HG02938 (cell line): ENCODE measurements around the gene NEBL.

Experiments
- ATAC-seq: cut with Tn5 transposase; IDR thresholded peaks from one replicate; pipeline ENCODE4 v1.9.1; 2021; ENCODE audit warnings: mild to moderate bottlenecking, moderate library complexity; ENCODE audit not compliant: unreplicated experiment

Gene NEBL

DNA sequence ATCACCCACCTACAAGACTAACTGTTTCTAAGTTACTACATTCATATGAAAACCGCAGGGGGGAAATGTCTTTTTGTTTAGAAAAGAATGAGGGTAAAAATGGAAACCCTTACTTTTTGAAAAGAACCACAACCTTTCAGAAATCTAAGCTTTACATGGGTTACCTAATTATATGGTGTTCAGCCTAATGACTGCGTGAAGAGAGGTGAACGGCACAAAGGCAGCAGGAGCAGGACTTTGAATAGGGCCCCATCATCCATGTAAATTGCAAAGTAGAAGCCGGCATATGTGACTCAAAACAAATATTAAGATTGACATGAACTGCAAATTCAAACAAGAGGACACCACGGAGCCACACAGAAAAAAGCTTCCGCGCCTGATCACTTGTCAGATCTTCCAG lies 25.1 kb downstream of the NEBL start:
- no peak for ATAC-seq

DNA sequence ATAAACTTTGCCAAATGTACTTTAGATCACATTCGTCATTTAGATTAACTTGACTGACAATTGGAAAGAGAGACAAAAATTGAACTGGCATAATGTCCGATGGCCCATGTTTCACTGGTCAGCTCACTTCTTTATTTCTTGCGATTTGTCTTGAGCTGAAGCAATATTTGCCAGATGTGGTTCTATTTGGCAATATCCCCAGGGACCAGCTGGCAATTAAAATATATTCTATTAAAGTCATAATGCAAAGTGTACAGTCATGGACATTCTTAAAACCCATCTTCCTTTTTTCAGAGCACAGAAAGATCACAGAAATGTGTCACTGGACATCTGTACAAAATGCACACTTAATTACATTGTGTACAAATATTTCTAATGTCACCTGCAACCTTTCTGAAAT lies 26.3 kb downstream of the NEBL start:
- no peak for ATAC-seq

DNA sequence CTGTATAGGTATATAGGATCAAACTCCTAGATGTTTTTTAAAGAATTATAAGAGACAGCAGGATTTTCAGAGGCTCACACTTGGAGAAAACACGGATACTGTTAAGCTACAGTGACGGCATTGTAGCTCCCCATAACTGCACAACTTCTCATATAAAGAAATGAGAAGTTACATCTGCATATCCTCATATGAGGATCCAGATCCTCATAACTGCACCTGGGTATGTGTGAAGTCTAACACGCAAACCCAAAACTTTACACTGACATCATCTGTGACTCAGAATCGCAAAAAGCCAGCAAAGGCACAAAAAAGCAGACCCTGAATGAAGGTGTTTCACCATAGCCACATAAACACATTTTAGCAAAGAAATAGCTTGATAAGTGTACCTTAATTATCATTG lies 34.1 kb downstream of the NEBL start:
- no peak for ATAC-seq

DNA sequence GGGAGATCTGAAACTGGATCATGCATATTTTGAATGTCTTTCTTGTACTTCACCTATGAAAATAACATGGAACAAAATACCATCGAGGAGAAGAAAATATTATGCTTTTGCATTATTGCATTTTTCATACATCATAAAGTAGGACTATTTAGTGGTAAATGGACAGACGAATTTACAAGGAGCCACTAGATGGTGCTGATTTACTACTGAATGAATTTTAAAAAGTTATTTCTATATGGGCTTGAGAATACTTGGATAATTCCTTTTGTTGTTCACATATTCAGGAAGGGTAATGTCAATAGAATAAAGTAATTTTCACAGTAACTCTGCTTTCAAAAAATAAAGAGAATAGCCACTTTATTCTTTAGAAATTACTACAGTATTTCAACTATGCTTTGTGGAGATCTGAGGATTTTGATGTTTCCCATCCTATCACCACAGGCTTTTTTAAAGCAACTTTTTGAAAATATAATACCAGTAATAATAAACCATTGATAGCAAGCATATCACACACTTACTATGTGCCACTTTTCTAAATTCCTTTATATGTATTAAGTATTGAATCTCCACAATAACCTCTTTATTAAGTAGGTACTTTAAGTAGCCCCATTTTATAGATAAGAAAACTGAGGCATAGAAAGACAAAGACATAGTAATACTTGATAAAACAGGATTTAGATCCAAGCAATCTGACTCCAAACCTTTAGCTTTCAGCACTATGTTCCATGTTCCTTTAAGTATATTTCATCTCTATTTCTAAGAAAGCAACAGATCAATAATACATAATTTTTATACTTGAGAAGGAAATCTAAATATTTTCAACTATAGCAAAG lies 38.6 kb downstream of the NEBL start:
- ATAC-seq, result peak; percentile 43

DNA sequence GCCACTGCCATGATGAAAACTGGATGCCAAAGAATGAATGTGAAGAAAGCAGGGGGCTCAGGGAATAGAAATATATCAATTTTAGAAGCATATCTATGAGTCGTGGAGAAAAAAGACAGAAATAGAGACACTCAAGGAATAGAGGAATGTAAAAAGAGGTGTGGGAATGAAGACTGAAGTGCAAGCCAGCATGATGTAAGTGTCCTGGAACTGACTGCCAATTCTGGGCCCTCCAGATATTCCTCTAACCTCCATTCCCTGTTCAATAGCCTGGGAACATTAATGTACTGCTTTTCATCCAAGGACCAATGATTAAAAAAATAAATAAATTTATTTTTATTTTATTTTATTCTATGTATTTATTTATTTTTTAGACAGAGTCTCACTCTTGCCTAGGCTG lies 40.6 kb downstream of the NEBL start:
- ATAC-seq, result no peak

DNA sequence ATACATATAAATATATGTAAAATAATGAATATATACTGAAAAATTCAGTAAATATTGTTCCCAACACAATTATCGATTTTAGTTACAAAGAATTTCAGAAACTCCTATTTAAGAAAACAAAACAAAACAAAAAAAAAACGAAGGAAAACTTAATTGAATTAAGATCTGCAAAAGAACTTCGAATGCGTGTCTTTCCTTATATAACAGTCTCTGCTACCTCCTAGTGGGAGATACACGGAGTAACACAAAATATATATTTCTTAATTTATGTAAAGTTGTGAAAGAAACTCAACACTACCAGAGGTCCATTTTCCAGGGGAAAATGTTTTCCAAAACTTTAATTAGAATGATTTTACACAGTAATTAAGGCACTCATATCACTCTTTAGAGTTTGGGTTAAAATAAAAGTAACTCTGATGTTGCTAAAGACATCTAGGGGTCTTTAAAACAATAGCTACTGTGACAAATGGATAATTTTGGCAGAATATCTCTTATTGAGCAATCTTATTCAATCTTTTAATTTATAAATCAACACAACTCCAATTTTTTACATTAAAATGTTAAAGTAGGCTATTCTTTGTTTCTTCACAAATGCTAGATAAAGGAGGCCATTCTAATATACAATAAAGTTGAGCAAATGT lies 41.6 kb downstream of the NEBL start:
- no peak for ATAC-seq

DNA sequence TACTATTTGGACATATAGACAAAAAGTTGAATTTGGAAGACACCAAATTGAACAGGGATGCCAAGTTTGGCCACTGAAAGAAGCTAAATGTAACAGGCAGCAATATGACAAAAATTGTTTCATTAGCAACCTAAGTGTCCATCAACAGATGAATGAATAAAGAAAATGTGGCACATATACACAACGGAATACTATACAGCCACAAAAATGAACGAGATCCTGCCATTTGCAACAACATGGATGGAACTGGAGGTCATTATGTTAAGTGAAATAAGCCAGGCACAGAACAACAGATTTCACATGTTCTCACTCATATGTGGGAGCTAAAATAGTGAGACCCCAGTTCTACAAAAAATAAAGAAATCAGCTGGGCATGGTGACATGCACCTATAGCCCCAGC lies 43.8 kb downstream of the NEBL start:
- no peak for ATAC-seq

DNA sequence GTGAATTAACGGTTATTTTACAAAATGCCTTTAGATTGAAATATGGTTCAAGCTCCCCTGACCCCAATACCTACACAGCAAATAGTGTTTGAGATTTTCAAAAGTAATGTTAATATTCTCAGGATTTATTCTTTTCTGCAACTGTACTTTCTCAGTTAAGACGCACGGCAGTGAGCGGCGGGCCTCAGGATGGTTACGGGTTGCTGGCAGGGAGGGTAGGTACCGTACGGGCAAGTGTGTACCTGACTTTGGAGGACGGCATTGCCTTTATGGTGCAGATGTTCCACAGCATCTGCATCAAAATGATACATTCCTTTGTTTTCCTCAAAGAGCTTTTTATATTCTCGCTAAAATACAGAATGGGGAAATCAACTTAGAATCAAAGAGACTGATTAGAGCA lies 44.8 kb downstream of the NEBL start:
- ATAC-seq, result no peak

DNA sequence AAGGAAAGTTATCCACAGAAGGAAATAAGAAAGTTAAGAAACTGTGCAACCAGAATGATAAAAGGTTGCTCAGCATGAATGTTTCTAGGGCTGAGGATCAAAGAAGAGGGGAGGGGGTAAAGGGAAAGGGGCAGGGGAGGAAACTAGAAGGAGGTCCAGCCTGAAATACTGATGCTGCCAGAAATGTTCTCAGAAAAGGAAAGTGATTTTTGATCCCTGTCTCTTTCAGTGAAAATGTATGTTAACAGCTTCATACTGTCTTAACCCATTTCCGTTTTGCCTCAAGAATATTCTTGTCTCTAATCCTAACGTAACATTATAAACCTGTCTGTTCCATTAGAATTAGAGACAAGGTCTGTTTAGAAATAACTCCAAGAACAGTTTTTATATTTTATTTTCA lies 49.6 kb downstream of the NEBL start:
- no peak for ATAC-seq

DNA sequence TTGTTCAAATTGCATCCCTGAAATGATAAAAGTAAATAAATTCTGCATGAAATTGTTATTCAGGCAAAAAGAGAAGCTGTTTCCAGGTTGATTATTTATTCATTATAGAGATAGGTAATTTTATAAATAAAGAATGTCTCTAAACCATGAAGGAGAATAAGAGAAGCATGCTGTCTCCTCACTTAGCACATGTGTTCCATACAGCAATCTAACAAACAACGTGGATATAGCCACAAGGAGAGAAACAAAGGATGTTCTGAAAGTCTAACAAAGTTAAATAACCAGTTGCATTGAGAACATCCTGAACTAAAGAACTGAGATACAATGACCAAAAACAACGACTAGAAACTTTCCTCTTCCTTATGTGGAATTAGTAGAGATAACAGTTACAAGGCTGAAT lies 50.8 kb downstream of the NEBL start:
- no peak for ATAC-seq

DNA sequence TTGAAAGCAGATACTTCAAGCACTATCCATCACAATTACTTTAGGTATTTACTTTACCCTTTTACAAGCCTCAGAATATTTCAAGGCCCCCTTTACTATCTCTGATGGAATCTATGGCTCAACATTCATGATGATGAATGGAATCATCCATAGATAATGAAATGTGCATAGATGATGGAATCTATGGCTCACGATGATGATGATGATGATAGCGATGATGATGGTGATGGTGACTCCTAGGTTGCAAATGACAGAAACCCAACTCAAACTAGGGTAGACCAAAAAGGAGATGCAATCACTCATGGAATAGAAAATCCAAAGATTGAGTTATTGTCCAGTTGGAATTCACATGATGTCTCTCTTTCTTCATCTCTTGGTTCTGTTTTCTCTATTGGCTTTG lies 55.7 kb downstream of the NEBL start:
- ATAC-seq, result no peak

DNA sequence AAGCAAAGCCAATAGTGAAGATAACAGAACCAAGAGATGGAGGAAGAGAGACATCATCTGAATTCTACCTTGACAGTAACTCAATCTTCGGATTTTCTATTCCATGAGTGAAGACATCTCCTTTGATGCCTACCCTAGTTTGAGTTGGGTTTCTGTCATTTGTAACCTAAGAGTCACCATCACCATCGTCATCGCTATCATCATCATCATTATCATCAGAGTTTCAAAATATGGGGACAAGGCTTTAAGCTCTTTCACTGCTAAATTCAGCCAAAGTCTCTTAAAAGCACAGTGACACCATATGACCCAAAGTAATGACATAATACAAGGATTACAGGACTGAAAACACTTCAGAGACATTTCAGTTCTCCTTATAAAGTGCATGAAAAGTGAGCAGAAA lies 57.2 kb downstream of the NEBL start:
- ATAC-seq, result no peak

DNA sequence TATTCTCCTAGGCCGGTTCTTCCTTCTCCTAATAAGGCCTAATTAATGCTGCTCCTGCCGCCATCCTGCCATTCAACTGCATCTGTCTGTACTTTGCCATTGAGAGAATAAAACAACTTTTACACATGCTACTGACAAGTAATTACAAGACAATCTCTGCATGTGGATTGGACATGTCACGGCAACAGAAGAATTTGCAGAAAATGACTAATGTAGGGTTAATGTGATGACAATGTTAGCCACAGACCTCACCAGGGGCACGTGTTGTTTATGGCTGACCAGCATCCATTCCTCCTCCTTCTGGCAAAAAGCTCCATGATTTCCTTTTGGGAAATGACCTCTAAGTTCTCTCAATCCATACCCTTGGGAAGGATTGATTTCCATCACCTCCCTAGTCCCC lies 58.0 kb downstream of the NEBL start:
- no peak for ATAC-seq

DNA sequence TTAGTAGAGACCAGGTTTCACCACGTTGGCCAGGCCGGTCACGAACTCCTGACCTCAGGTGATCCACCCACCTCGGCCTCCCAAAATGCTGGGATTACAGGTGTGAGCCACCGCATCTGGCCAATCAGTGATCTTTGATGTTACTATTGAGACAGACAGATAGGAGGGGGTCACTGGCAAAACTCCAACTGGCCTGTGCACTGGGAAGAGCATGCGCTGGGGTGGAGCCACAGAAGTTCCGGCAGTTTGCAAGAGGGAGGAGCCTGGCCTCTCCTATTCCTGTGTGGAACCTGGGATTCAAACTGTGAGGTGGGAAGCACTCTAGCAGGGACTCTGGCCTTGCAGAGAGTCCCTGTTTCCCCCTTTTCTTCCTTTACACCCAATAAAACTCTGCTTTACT lies 60.7 kb downstream of the NEBL start:
- no peak for ATAC-seq

DNA sequence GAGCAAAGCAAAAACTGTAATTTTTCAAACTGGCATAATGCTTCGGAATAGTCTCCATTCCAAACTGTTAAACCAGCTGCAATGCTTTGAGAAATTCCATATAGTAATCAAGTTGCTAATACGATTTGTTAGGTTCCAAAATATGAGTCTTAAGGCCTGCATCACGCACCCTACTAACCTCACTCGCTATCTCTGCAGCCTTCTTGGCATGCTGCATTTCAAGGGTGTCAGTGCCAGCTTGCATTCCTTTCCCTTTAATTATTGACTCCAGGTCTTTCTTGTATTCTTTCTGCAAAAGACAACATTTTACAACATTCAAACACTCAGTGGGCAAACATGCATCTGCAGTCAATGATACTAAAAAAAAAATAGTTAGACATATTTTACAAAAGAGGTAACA lies 61.8 kb downstream of the NEBL start:
- no peak for ATAC-seq

DNA sequence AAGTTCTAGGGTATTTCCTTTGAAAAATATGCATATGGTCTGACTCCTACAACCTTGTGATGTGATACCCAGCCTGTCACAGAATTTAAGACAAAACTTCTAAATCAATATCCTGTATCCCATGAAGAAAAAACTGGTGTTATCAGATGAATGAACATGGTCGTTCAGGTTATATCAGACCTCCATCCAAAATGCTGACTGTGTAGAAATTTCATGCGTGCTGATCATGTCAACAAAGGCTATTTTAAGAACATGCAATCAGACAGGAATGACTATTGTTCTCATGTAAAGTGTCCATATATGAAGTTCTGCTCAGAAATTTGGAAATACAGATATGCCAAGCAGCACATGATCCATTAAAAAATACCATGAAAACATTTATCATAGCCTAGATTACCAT lies 62.3 kb downstream of the NEBL start:
- ATAC-seq, result no peak

DNA sequence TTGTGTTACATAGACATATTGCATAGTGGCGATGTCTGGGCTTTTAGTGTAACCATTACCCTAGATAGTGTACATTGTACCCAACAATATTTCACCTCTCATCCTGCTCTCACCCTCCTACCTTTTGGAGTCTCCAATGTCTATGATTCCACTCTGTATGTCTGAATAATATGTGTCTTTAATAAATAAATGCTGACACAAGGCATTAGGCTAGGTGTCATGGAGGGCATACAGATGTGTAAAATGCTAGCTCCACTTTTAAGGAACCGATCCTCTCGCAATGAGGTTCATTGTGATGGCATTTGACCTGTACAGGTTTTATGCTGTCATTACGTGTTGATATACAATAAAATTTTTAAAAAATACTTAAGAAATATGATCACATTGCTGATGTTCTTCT lies 74.3 kb downstream of the NEBL start:
- ATAC-seq, result no peak

DNA sequence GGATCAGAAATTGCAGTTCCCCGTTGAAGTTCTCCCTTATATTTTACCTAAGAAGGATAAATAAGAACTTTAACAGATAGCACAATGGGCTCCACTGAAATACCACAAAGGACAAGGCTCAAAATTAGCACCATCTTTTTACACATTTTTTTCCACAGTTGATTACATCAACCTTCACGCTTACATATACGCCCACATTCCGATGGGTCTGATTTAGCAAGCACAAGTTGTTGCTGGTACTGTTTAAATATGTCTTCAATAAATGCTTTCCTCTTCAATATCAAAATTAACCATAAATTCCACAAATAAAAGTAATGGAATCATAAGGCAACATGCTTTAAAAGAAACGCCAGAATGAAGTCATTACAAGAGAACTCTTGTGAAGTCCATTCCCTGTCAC lies 79.5 kb downstream of the NEBL start:
- no peak for ATAC-seq

DNA sequence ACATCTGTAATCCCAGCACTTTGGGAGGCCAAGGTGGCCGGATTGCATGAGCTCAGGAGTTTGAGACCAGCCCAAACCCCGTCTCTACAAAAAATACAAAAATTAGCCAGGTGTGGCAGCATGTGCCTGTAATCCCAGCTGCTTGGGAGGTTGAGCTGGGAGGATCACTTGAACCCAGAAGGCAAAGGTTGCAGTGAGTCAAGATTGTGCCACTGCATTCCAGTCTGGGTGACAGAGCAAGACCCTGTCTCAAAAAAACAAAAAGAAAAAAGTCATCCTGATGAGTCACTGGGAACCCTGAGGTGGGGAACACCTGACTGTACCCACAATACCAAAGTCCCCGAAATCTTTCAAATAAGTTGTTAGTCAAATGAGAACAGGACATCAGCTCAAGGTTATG lies 80.0 kb downstream of the NEBL start:
- no peak for ATAC-seq

DNA sequence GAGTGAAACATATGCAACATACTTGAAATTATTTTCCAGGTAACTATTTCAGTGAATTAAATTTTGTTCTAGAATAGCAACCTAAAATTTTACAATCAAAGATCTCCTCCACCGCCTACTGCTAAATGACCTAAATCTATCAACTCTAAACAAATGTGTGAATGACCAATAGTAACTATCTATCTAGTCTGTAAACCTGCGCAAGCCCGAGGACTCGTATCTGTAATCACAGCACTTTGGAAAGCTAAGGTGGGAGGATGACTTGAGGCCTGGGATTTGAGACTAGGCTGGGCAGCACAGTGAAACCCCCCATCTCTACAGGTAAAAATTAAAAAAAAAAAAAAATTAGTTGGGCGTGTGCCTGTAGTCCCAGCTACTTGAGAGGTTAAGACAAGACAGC lies 83.0 kb downstream of the NEBL start:
- no peak for ATAC-seq

DNA sequence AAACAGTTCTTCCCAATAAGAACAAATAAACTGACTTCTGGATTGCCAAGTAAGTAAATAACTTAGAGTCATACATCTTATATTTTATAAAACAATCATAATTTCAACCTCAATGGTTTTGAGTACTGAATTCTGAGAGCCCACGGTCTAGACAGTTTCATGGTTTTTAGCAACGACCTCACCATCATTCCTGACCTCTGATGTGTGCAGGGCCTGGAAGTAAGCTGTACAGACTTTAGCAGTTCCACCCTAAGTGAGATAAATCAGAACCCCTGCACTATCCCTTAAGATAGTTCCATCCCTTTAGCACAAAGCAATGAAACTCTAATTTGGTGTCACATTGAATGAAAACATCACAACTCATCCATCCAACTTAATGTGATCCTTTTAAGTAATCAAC lies 86.0 kb downstream of the NEBL start:
- ATAC-seq, result no peak

DNA sequence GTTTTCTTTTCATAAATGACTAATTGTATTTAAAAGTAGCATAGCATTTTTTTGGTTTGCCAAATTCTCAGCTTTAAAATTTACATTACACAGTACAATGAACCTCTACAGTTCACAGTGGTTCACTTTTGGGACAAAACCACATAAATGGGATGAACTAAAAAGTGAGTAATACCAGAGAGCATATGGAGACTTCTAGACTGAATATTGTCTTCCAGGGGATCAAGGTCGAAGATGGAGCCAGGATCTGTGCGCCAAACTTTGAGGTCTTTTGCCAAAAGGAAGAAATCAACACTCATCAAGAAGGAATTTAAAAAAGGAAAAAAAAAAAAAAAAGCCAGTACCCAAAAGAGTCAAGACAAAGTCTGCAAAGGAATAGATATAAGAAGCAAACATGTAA lies 87.5 kb downstream of the NEBL start:
- no peak for ATAC-seq

DNA sequence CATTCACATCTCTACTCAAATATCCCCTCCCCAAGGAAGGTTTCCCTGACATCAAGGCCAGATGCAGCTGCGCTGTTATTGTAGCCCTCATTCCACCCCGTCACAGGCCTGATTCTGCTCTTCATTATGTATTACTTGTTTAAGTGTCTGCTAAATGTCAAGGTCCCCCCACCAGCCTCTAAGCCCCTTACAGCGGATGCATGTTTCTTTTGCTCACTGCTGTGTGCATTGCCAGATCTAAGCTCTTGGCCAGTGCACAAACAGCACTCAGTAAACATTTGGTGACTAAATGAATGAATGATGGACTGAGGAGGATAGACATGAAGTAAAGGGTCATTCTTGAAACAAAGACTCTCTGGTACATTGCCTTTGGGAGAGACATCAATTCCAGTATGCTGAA lies 90.6 kb downstream of the NEBL start:
- ATAC-seq, result no peak
